Left lung (tissue), 10 donors: ENCODE results near the gene PSAPL1. TPM values are rescaled to one million over a fixed set of nuclear protein-coding genes. Genes with fewer than 3 reads are reported as not detected.

Experiments used
- ATAC-seq: fragments of 200-7000 bp; cut with Tn5 transposase; one replicate; pipeline ENCODE4 v1.9.1; 2020; ENCODE audit warnings: moderate library complexity
- DNase-seq, 4 donors: peaks; one replicate each; pipeline ENCODE4 v3.0.0-alpha.2; 2013 to 2020
- H3K27ac ChIP-seq, 2 donors: fragments of 200-600 bp; sonication (generic) in 1 of 2; one replicate each; pipeline versions ENCODE4 v1.5.0 to v1.8.0; 2020 to 2021
- H3K27me3 ChIP-seq, 2 donors: fragments of 200-600 bp; sonication (generic) in 1 of 2; one replicate each; pipeline versions ENCODE4 v1.5.0 to v1.8.0; 2020 to 2021
- H3K36me3 ChIP-seq, 2 donors: fragments of 200-600 bp; sonication (generic) in 1 of 2; one replicate each; pipeline versions ENCODE4 v1.5.0 to v1.8.0; 2020 to 2021
- H3K4me1 ChIP-seq, 2 donors: fragments of 200-600 bp; one replicate each; pipeline ENCODE4 v1.8.0; 2021
- H3K4me3 ChIP-seq, 2 donors: fragments of 200-600 bp; sonication (generic) in 1 of 2; one replicate each; pipeline versions ENCODE4 v1.5.0 to v1.8.0; 2020 to 2021; ENCODE audit warnings: mild to moderate bottlenecking in 1 of 2
- H3K9me3 ChIP-seq, 2 donors: fragments of 200-600 bp; sonication (generic) in 1 of 2; one replicate each; pipeline versions ENCODE4 v1.5.0 to v1.8.0; 2020 to 2021
- CTCF ChIP-seq, 2 donors: fragments of 200-600 bp; sonication (generic) in 1 of 2; IDR thresholded peaks; one replicate each; pipeline versions ENCODE4 v1.5.0 to v1.8.0; 2021; ENCODE audit warnings: antibody characterized with exemption in 2 of 2
- intact Hi-C, 2 donors: fragments of 100-400 bp; cut with DNase I; formaldehyde crosslinking; loops; one replicate each; pipeline versions ENCODE4 v1.11.2 to v1.14.2; 2022
- polyA plus RNA-seq, 6 donors: library from polyadenylated mRNA; unstranded; fragments of 120-200 nt; gene quantifications; one replicate each; pipeline ENCODE4 v1.2.1, GENCODE V29; 2013; ENCODE audit not compliant: insufficient read length in 6 of 6
- total RNA-seq, 2 donors: library from RNA; stranded (reverse); fragmentation: NEBNext Ultra II Directional; extraction: Animal tissue kit (Norgen Biotek cat#: 25700); gene quantifications; one replicate each; pipeline ENCODE4 v1.2.1, GENCODE V29; 2021
- donor health status: DM: no; HTN: yes; CAD: no.
- donor health status: DM: no; HTN: no; CAD: no.

Gene PSAPL1
- total and polyA plus RNA-seq, 8 donors = 0.03 to 0.10 (median 0.06) TPM

- H3K27ac ChIP-seq = no peak overlapping the region
- peak in 1 of 4 donors; percentile 47 for DNase-seq
- no peak for TF ChIP-seq CTCF (IDR thresholded peaks at IDR 0.05)
- intact Hi-C loops = no loop called here
- no peaks in the 10 kb centered on the region for H3K36me3 ChIP-seq
- H3K27me3 ChIP-seq = peaks cover 0 to 15% of the 10 kb centered on the region in 2 donors
- H3K4me3 ChIP-seq = no peak overlapping the region
- H3K4me1 ChIP-seq = no peaks in the 10 kb centered on the region
- peak; percentile 67 for ATAC-seq
- H3K9me3 ChIP-seq = no peaks in the 10 kb centered on the region
Measured at GRCh38 chr4:7462509-7462971, 27.8 kb upstream of the PSAPL1 start.

GRCh38 chr4:7461230-7461629 is 26.5 kb upstream of the PSAPL1 start:
- ATAC-seq (no peak), DNase-seq (peak in 1 of 4 donors; percentile 66)
- H3K27ac ChIP-seq = no peak overlapping the region

GRCh38 chr4:7460566-7460965 is 25.8 kb upstream of the PSAPL1 start:
- no peak for TF ChIP-seq CTCF (IDR thresholded peaks at IDR 0.05)
- no peak for ATAC-seq
- peak in 1 of 4 donors; percentile 40 for DNase-seq
- intact Hi-C loops = no loop called here
- Histone ChIP-seq H3K27me3 (peaks cover 0 to 15% of the 10 kb centered on the region in 2 donors), H3K36me3 (no peaks in the 10 kb centered on the region), H3K4me3 (no peak overlapping the region), H3K4me1 (no peaks in the 10 kb centered on the region), H3K27ac (no peak overlapping the region), H3K9me3 (no peaks in the 10 kb centered on the region)

More at GRCh38 chr4:7461230-7461629, 26.5 kb upstream of the PSAPL1 start:
- no peaks in the 10 kb centered on the region for H3K9me3 ChIP-seq
- no peak overlapping the region for H3K4me3 ChIP-seq
- H3K36me3 ChIP-seq = no peaks in the 10 kb centered on the region
- peaks cover 0 to 15% of the 10 kb centered on the region in 2 donors for H3K27me3 ChIP-seq
- intact Hi-C loops = no loop called here
- no peaks in the 10 kb centered on the region for H3K4me1 ChIP-seq
- TF ChIP-seq CTCF (IDR thresholded peaks at IDR 0.05) = no peak

- Histone ChIP-seq H3K36me3 (no peaks in the 10 kb centered on the region), H3K4me1 (no peaks in the 10 kb centered on the region), H3K9me3 (no peaks in the 10 kb centered on the region), H3K27me3 (peaks cover 0 to 15% of the 10 kb centered on the region in 2 donors), H3K27ac (no peak overlapping the region), H3K4me3 (no peak overlapping the region)
- TF ChIP-seq CTCF (IDR thresholded peaks at IDR 0.05) = no peak
- no peak for ATAC-seq
- intact Hi-C loops = no loop called here
- peak in 1 of 4 donors; percentile 40 for DNase-seq
Measured at GRCh38 chr4:7459471-7459870, 24.7 kb upstream of the PSAPL1 start.

- H3K9me3 ChIP-seq = no peaks in the 10 kb centered on the region
- TF ChIP-seq CTCF (IDR thresholded peaks at IDR 0.05) = no peak
- H3K36me3 ChIP-seq = no peaks in the 10 kb centered on the region
- intact Hi-C loops = no loop called here
- H3K27ac ChIP-seq = no peak overlapping the region
- H3K4me1 ChIP-seq = no peaks in the 10 kb centered on the region
- ATAC-seq (no peak), DNase-seq (peak in 1 of 4 donors; percentile 28)
- H3K4me3 ChIP-seq = no peak overlapping the region
- peaks cover 0 to 15% of the 10 kb centered on the region in 2 donors for H3K27me3 ChIP-seq
Measured at GRCh38 chr4:7458477-7458876, 23.7 kb upstream of the PSAPL1 start.
